Measurements from ENCODE around the gene CLDN16.

CLDN16 gene

GRCh38 chr3:190436331-190436730 lies 48.4 kb downstream of the CLDN16 start:
- TF ChIP-seq TCF12 (IDR thresholded peaks at IDR 0.05; ENCODE audit: low read depth) (no peak), YY1 (IDR thresholded peaks at IDR 0.05; ENCODE audit: low read depth) (no peak), EP300 (IDR thresholded peaks at IDR 0.05; ENCODE audit: borderline replicate concordance) (no peak), TAF1 (IDR thresholded peaks at IDR 0.05; ENCODE audit: low read depth) (no peak), RAD21 (IDR thresholded peaks at IDR 0.05; ENCODE audit: low read depth) (no peak), FOXM1 (IDR thresholded peaks at IDR 0.05; ENCODE audit: borderline replicate concordance, low read depth) (no peak), REST (IDR thresholded peaks at IDR 0.05; ENCODE audit: low read depth) (no peak), NFIC (IDR thresholded peaks at IDR 0.05) (no peak), CREB1 (IDR thresholded peaks at IDR 0.05; ENCODE audit: low read depth) (no peak), ZBTB7A (IDR thresholded peaks at IDR 0.05; ENCODE audit: low read depth) (no peak), MAX (IDR thresholded peaks at IDR 0.05) (no peak), TEAD4 (IDR thresholded peaks at IDR 0.05) (no peak), EGR1 (IDR thresholded peaks at IDR 0.05) (no peak), CEBPB (IDR thresholded peaks at IDR 0.05) (no peak), USF1 (IDR thresholded peaks at IDR 0.05) (no peak)

GRCh38 chr3:190442240-190442639 lies 54.3 kb downstream of the CLDN16 start:
- no peak for TF ChIP-seq USF1 (IDR thresholded peaks at IDR 0.05)
- TF ChIP-seq CREB1 (IDR thresholded peaks at IDR 0.05; ENCODE audit: low read depth) = no peak
- TF ChIP-seq FOXM1 (IDR thresholded peaks at IDR 0.05; ENCODE audit: borderline replicate concordance, low read depth) = no peak

- TF ChIP-seq FOXM1 (IDR thresholded peaks at IDR 0.05; ENCODE audit: borderline replicate concordance, low read depth) (no peak), TCF12 (IDR thresholded peaks at IDR 0.05; ENCODE audit: low read depth) (no peak), RAD21 (IDR thresholded peaks at IDR 0.05; ENCODE audit: low read depth) (peak; percentile 58), CEBPB (IDR thresholded peaks at IDR 0.05) (no peak), EGR1 (IDR thresholded peaks at IDR 0.05) (no peak), ZBTB7A (IDR thresholded peaks at IDR 0.05; ENCODE audit: low read depth) (no peak)
Measured at GRCh38 chr3:190443257-190443656, 55.3 kb downstream of the CLDN16 start.

GRCh38 chr3:190444006-190444405 lies 56.0 kb downstream of the CLDN16 start:
- TF ChIP-seq TCF12 (IDR thresholded peaks at IDR 0.05; ENCODE audit: low read depth) = no peak
- TF ChIP-seq CEBPB (IDR thresholded peaks at IDR 0.05) = peak; percentile 13; the same call in 1 of the 2 replicates

- TF ChIP-seq EGR1 (IDR thresholded peaks at IDR 0.05) (no peak), REST (IDR thresholded peaks at IDR 0.05; ENCODE audit: low read depth) (no peak), TAF1 (IDR thresholded peaks at IDR 0.05; ENCODE audit: low read depth) (no peak), USF1 (IDR thresholded peaks at IDR 0.05) (no peak), YY1 (IDR thresholded peaks at IDR 0.05; ENCODE audit: low read depth) (no peak), TCF12 (IDR thresholded peaks at IDR 0.05; ENCODE audit: low read depth) (no peak), NFIC (IDR thresholded peaks at IDR 0.05) (no peak), RAD21 (IDR thresholded peaks at IDR 0.05; ENCODE audit: low read depth) (no peak), CREB1 (IDR thresholded peaks at IDR 0.05; ENCODE audit: low read depth) (no peak), FOXM1 (IDR thresholded peaks at IDR 0.05; ENCODE audit: borderline replicate concordance, low read depth) (no peak)
Measured at GRCh38 chr3:190444576-190445145, 56.7 kb downstream of the CLDN16 start.

- no peak for TF ChIP-seq YY1 (IDR thresholded peaks at IDR 0.05; ENCODE audit: low read depth)
- no peak for TF ChIP-seq RAD21 (IDR thresholded peaks at IDR 0.05; ENCODE audit: low read depth)
- no peak for TF ChIP-seq MAX (IDR thresholded peaks at IDR 0.05)
- no peak for TF ChIP-seq TEAD4 (IDR thresholded peaks at IDR 0.05)
- TF ChIP-seq USF1 (IDR thresholded peaks at IDR 0.05) = no peak
Measured at GRCh38 chr3:190446573-190447279, 58.8 kb downstream of the CLDN16 start.

Data from Ishikawa (cell line).